ENCODE results near the gene TUBB. TPM values are rescaled to one million over a fixed set of nuclear protein-coding genes. Genes with fewer than 3 reads are reported as not detected.

TUBB gene
- polyA plus RNA-seq, 1 of the 3 experiments (the other 2 are of a cell fraction), result 1,037 TPM

DNA sequence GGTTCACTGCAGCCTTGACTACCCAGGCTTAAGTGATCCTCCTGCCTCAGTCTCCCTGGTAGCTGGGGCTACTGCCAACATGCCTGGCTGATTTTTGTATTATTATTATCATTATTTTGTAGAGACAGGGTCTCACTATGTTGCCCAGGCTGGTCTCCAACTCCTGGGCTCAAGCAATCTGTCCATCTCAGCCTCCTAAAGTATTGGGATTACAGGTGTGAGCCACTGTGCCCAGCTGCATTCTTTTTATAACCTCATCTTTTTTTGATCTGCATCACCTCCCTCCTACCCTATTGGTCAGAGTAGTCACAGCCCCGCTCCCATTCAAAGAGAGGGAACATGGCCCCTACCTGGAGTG lies 47.8 kb downstream of the TUBB start:
- H3K36me3 ChIP-seq (replicated peaks in 1 of 2; ENCODE audit: control insufficient read depth in 1 of 2, insufficient read depth in 2 of 2, low read length in 1 of 2), result no peaks in the 10 kb centered on the region
- H3K4me1 ChIP-seq (ENCODE audit: control insufficient read depth in 1 of 2, insufficient read depth in 2 of 2, low read depth in 1 of 2, low read length in 1 of 2), result peaks cover 35 to 36% of the 10 kb centered on the region in 2 experiments

DNA sequence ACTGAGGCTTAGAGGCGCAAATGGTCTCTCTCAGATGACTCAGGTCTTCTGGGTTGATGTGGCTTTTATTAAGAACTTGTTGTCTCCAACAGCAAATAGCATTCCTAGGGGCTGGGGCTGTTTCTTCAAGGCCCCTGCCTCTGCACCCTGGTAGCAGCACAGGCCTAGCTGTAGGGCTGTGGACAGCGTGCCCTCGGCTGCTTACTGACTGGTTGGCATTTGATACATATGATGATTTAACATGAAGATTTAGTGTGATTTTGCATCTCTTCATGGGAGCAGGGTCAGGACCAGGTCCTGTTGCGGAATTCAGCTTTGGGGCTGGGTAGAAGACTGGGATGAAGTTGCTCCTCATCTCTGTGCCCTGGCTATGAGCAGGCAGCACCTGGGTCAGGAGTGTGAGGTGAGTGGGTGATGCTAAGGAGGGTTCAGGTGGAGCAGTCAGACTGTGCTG lies 48.5 kb downstream of the TUBB start:
- H4K20me1 ChIP-seq (ENCODE audit: insufficient read depth), result no peaks in the 10 kb centered on the region
- peaks cover 32% of the 10 kb centered on the region in 2 experiments for H3K4me1 ChIP-seq (ENCODE audit: control insufficient read depth in 1 of 2, insufficient read depth in 2 of 2, low read depth in 1 of 2, low read length in 1 of 2)
- no peak for TF ChIP-seq FOXJ3 (CRISPR knock-in tag; IDR thresholded peaks at IDR 0.05)
- TF ChIP-seq FOXM1 (IDR thresholded peaks at IDR 0.05; ENCODE audit: low read depth), result no peak
- no peak for TF ChIP-seq MXI1 (IDR thresholded peaks at IDR 0.05; ENCODE audit: low read depth, low read length)
- peak overlapping the region; percentile 79 for H3K9ac ChIP-seq
- no peak overlapping the region for H2AFZ ChIP-seq (ENCODE audit: low read depth)
- no peaks in the 10 kb centered on the region for H3K9me3 ChIP-seq
- CTCF ChIA-PET, result interaction anchor here (0.8 to 1.3 kb wide), 2 partner anchors 60 to 108 kb away, joined by 3 read pairs; no protein-coding TSS in a partner anchor
- no peak for DNase-seq
- no peaks in the 10 kb centered on the region for H3K27me3 ChIP-seq (ENCODE audit: insufficient read depth)
- WGBS (ENCODE audit: low lambda C conversion rate), result 94% methylated on average over 4 of the region's 4 CpGs
- no peaks in the 10 kb centered on the region for H3K9me2 ChIP-seq
- H3K27ac ChIP-seq (ENCODE audit: low read depth in 2 of 2, low read length in 1 of 2), result peak overlapping the region; percentile 89 to 99
- no peaks in the 10 kb centered on the region for H3K79me2 ChIP-seq (ENCODE audit: insufficient read depth)
- no peak overlapping the region for H3K4me3 ChIP-seq (ENCODE audit: low read depth in 2 of 2, low read length in 1 of 2)
- H3K36me3 ChIP-seq (replicated peaks in 1 of 2; ENCODE audit: control insufficient read depth in 1 of 2, insufficient read depth in 2 of 2, low read length in 1 of 2), result no peaks in the 10 kb centered on the region
- H3K4me2 ChIP-seq, result peak overlapping the region; percentile 77
- POLR2A ChIA-PET, result interaction anchor here (1.0 kb wide), 1 partner anchor 12 kb away, joined by 3 read pairs; no protein-coding TSS in a partner anchor
- H3F3A ChIP-seq (replicated peaks; ENCODE audit: insufficient read depth), result peaks cover 34% of the 10 kb centered on the region

More for the DNA sequence above, 47.8 kb downstream of the TUBB start:
- no peak for DNase-seq
- Histone ChIP-seq H3F3A (replicated peaks; ENCODE audit: insufficient read depth) (peaks cover 34% of the 10 kb centered on the region), H3K27me3 (ENCODE audit: insufficient read depth) (no peaks in the 10 kb centered on the region), H3K4me3 (ENCODE audit: low read depth in 2 of 2, low read length in 1 of 2) (no peak overlapping the region), H2AFZ (ENCODE audit: low read depth) (no peak overlapping the region), H3K79me2 (ENCODE audit: insufficient read depth) (no peaks in the 10 kb centered on the region), H3K9me2 (no peaks in the 10 kb centered on the region), H3K9me3 (no peaks in the 10 kb centered on the region), H4K20me1 (ENCODE audit: insufficient read depth) (no peaks in the 10 kb centered on the region), H3K9ac (no peak overlapping the region), H3K4me2 (no peak overlapping the region), H3K27ac (ENCODE audit: low read depth in 2 of 2, low read length in 1 of 2) (peak overlapping the region in 1 of 2 experiments; percentile 99; a peak in 2 of 4 replicates)
- POLR2A ChIA-PET, result no interaction called here
- WGBS (ENCODE audit: low lambda C conversion rate), result 95% methylated on average over 1 of the region's 1 CpG
- TF ChIP-seq NRF1 (IDR thresholded peaks at IDR 0.05; ENCODE audit: low read depth, low read length) (no peak), EZH2phosphoT487 (IDR thresholded peaks at IDR 0.05; ENCODE audit: borderline replicate concordance, low read depth) (no peak), RXRA (IDR thresholded peaks at IDR 0.05; ENCODE audit: borderline replicate concordance, low read depth) (no peak), TAF1 (IDR thresholded peaks at IDR 0.05; ENCODE audit: borderline replicate concordance, low read depth, low read length) (no peak)
- TF ChIP-seq, protein P1, sequence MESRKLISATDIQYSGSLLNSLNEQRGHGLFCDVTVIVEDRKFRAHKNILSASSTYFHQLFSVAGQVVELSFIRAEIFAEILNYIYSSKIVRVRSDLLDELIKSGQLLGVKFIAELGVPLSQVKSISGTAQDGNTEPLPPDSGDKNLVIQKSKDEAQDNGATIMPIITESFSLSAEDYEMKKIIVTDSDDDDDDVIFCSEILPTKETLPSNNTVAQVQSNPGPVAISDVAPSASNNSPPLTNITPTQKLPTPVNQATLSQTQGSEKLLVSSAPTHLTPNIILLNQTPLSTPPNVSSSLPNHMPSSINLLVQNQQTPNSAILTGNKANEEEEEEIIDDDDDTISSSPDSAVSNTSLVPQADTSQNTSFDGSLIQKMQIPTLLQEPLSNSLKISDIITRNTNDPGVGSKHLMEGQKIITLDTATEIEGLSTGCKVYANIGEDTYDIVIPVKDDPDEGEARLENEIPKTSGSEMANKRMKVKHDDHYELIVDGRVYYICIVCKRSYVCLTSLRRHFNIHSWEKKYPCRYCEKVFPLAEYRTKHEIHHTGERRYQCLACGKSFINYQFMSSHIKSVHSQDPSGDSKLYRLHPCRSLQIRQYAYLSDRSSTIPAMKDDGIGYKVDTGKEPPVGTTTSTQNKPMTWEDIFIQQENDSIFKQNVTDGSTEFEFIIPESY (IDR thresholded peaks at IDR 0.05; ENCODE audit: borderline replicate concordance, low read depth), result no peak
- CTCF ChIA-PET, result interaction anchor here (0.7 kb wide), 1 partner anchor 110 kb away, joined by 3 read pairs; no protein-coding TSS in a partner anchor
